ENCODE data around the gene CEP170B. TPM values are rescaled to one million over a fixed set of nuclear protein-coding genes. Genes with fewer than 3 reads are reported as not detected.

The CEP170B gene
- total and polyA plus RNA-seq, 2 of the 8 experiments (the other 6 are each of a cell fraction or from before 2014, with no cell fraction given), result 9.1 to 33.8 TPM

- H3K18ac ChIP-seq (ENCODE audit: extremely low read depth, low read length), result no peak overlapping the region
- H3K9ac ChIP-seq (replicated peaks in 1 of 4; ENCODE audit: extremely low read depth in 1 of 4, low read depth in 3 of 4, low read length in 3 of 4), result no peak overlapping the region
- no peak overlapping the region for H2BK20ac ChIP-seq (ENCODE audit: low read length)
- H3K23me2 ChIP-seq (ENCODE audit: low read depth, low read length), result peaks cover 14% of the 10 kb centered on the region; the same call in 1 of the 2 replicates
- H3K27ac ChIP-seq (ENCODE audit: low read depth, low read length), result no peak overlapping the region
- no peak overlapping the region for H3K4me2 ChIP-seq (ENCODE audit: insufficient read depth in 1 of 2, low read depth in 2 of 2, low read length in 2 of 2)
- DNase-seq (ENCODE audit: low read depth in 1 of 2, low spot score in 2 of 2) (no peak), FAIRE-seq (no peak)
- H4K91ac ChIP-seq (replicated peaks; ENCODE audit: insufficient read length, low read length), result no peak overlapping the region
- peaks cover 0 to 18% (median 5%) of the 10 kb centered on the region in 4 experiments; a peak in 5 of 7 replicates for H3K27me3 ChIP-seq (replicated peaks in 1 of 4; ENCODE audit: control insufficient read depth in 3 of 4, extremely low read depth in 1 of 4, insufficient read depth in 3 of 4, low read length in 3 of 4)
- H4K5ac ChIP-seq (ENCODE audit: insufficient read length, low read depth, low read length), result no peak overlapping the region
- peaks cover 0 to 18% (median 14%) of the 10 kb centered on the region in 4 experiments; a peak in 6 of 7 replicates for H3K4me1 ChIP-seq (replicated peaks in 1 of 4; ENCODE audit: control insufficient read depth in 3 of 4, insufficient read depth in 4 of 4, low read length in 3 of 4)
- no peak overlapping the region for H2AK5ac ChIP-seq (ENCODE audit: low read depth, low read length)
- no peak overlapping the region for H3K14ac ChIP-seq (ENCODE audit: insufficient read length)
- H2BK12ac ChIP-seq (ENCODE audit: low read depth, low read length), result no peak overlapping the region
- H4K8ac ChIP-seq (ENCODE audit: extremely low read depth, insufficient read depth, low read length), result no peak overlapping the region
- H3K79me1 ChIP-seq (ENCODE audit: low read depth, low read length), result no peaks in the 10 kb centered on the region
- no peak overlapping the region for H2BK15ac ChIP-seq (ENCODE audit: low read length)
- H3K36me3 ChIP-seq (ENCODE audit: control insufficient read depth in 2 of 4, insufficient read depth in 4 of 4, low read length in 3 of 4), result no peaks in the 10 kb centered on the region
- H4K20me1 ChIP-seq (replicated peaks in 1 of 2; ENCODE audit: control insufficient read depth in 1 of 2, insufficient read depth in 2 of 2, low read length in 2 of 2), result no peaks in the 10 kb centered on the region
- POLR2A ChIA-PET (ENCODE audit: partially characterized antibody), result interaction anchor here (0.6 to 8.8 kb wide), 8 partner anchors 7 to 964 kb away, joined by 3 to 82 read pairs (median 4); partner anchors contain the start of gene CEP170B
- CTCF ChIA-PET (ENCODE audit: partially characterized antibody), result interaction anchor here (0.7 to 5.9 kb wide), 10 partner anchors 10 to 121 kb away, joined by 3 to 40 read pairs (median 3); no protein-coding TSS in a partner anchor
- H2BK5ac ChIP-seq (ENCODE audit: low read depth, low read length), result no peak overlapping the region
- no peak overlapping the region for H3K56ac ChIP-seq (replicated peaks; ENCODE audit: insufficient read length, low read depth, low read length)
- H2BK120ac ChIP-seq (replicated peaks; ENCODE audit: low read depth, low read length), result no peak overlapping the region
- no peak overlapping the region for H3K4ac ChIP-seq (replicated peaks; ENCODE audit: insufficient read length, low read depth, low read length)
- 91% methylated on average over 3 of the region's 3 CpGs; no CpG with 5 or more reads in 1 of the 2 experiments for WGBS, 2 experiments (ENCODE audit: extremely low coverage in 1 of 2, insufficient coverage in 1 of 2, insufficient read length in 1 of 2, insufficient replicate concordance in 2 of 2, low coverage in 1 of 2, low lambda C conversion rate in 2 of 2, missing lambda C conversion rate in 1 of 2)
- no peak overlapping the region for H3K23ac ChIP-seq (ENCODE audit: insufficient read length)
- no peaks in the 10 kb centered on the region for H3K79me2 ChIP-seq (ENCODE audit: control insufficient read depth in 1 of 2, insufficient read depth in 2 of 2, low read length in 2 of 2)
- H2AFZ ChIP-seq (ENCODE audit: low read length), result no peak overlapping the region
- H3K4me3 ChIP-seq (ENCODE audit: extremely low read depth in 1 of 4, insufficient read depth in 2 of 4, low read depth in 3 of 4, low read length in 4 of 4), result no peak overlapping the region
- H3K9me3 ChIP-seq (ENCODE audit: insufficient read depth in 2 of 2, low read depth in 1 of 2, low read length in 1 of 2), result no peaks in the 10 kb centered on the region
- no peak for TF ChIP-seq TCF12 (IDR thresholded peaks at IDR 0.05; ENCODE audit: low read depth, low read length)
These were observed 19.1 kb upstream of the CEP170B start for GRCh38 chr14:104845834-104846441.

All from H1 (cell line).